GM19099 (cell line): ENCODE results near the gene DSTN.

ENCODE experiments used
- POLR2A ChIP-seq: IDR thresholded peaks from 3 replicates; pipeline ENCODE4 v1.6.1; 2011; ENCODE audit warnings: low read depth; ENCODE audit not compliant: insufficient read length; ENCODE audit errors: extremely low read depth

Gene DSTN

GRCh38 chr20:17630151-17630805 lies 60.4 kb downstream of the DSTN start:
- TF ChIP-seq POLR2A = no peak

- TF ChIP-seq POLR2A = no peak
These were observed 60.9 kb downstream of the DSTN start for GRCh38 chr20:17630806-17631195.

GRCh38 chr20:17631576-17632319 lies 61.9 kb downstream of the DSTN start:
- no peak for TF ChIP-seq POLR2A

- no peak for TF ChIP-seq POLR2A
These were observed 63.5 kb downstream of the DSTN start for GRCh38 chr20:17633221-17633849.

- TF ChIP-seq POLR2A = no peak
These were observed 64.1 kb downstream of the DSTN start for GRCh38 chr20:17633850-17634500.

GRCh38 chr20:17634661-17635331 lies 64.9 kb downstream of the DSTN start:
- no peak for TF ChIP-seq POLR2A

GRCh38 chr20:17635332-17636244 lies 65.7 kb downstream of the DSTN start:
- no peak for TF ChIP-seq POLR2A

- no peak for TF ChIP-seq POLR2A
These were observed 66.9 kb downstream of the DSTN start for GRCh38 chr20:17636523-17637412.

GRCh38 chr20:17637413-17637780 lies 67.5 kb downstream of the DSTN start:
- TF ChIP-seq POLR2A = no peak

GRCh38 chr20:17637985-17638640 lies 68.2 kb downstream of the DSTN start:
- TF ChIP-seq POLR2A = no peak

GRCh38 chr20:17638835-17639407 lies 69.0 kb downstream of the DSTN start:
- no peak for TF ChIP-seq POLR2A

- no peak for TF ChIP-seq POLR2A
These were observed 70.4 kb downstream of the DSTN start for GRCh38 chr20:17640146-17640874.

GRCh38 chr20:17640875-17641378 lies 71.1 kb downstream of the DSTN start:
- TF ChIP-seq POLR2A = no peak
